ENCODE results near the gene ELOVL7. TPM values are rescaled to one million over a fixed set of nuclear protein-coding genes. Genes with fewer than 3 reads are reported as not detected.

ELOVL7 gene
- total RNA-seq, 1 experiment from 2014 or later = 1.2 TPM

GRCh38 chr5:60788863-60789513 is 55.1 kb downstream of the ELOVL7 start:
- Histone ChIP-seq H2AFZ (ENCODE audit: low read length) (no peak overlapping the region), H3K4me2 (ENCODE audit: low read length) (no peak overlapping the region)

DNA sequence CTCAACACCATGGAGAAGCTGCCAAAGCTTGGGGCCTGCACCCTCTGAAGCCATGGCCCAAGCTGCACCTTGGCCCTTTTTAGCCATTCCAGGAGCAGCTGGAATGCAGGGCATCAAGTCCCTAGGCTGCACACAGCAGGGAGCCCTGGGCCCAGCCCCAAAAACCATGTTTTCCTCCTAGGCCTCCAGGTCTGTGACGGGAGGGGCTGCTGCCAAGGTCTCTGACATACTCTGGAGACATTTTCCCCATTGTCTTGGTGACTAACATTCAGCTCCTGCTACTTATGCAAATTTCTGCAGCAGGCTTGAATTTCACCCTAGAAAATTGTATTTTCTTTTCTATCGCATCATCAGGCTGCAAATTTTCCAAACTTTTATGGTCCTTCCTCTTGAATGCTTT is 64.6 kb downstream of the ELOVL7 start:
- Histone ChIP-seq H3K9ac (ENCODE audit: low read length) (no peak overlapping the region), H4K20me1 (ENCODE audit: low read length) (no peaks in the 10 kb centered on the region), H3K36me3 (ENCODE audit: low read depth, low read length) (no peaks in the 10 kb centered on the region), H3K9me2 (replicated peaks; ENCODE audit: low read length) (no peaks in the 10 kb centered on the region), H3K9me3 (ENCODE audit: low read length) (no peaks in the 10 kb centered on the region), H3K27ac (ENCODE audit: low read length) (no peak overlapping the region), H3K4me1 (ENCODE audit: insufficient read depth, low read length) (no peaks in the 10 kb centered on the region; the same call in 1 of the 2 replicates), H2AFZ (ENCODE audit: low read length) (no peak overlapping the region), H3K4me2 (ENCODE audit: low read length) (no peak overlapping the region), H3K4me3 (ENCODE audit: low read length) (no peak overlapping the region), H3F3A (ENCODE audit: low read length, unreplicated experiment) (no peaks in the 10 kb centered on the region), H3K79me2 (ENCODE audit: low read length) (no peaks in the 10 kb centered on the region), H3K27me3 (ENCODE audit: low read length) (no peaks in the 10 kb centered on the region)
- DNase-seq (peak; percentile 8), ATAC-seq (no peak; the same call in 1 of the 2 replicates)
- CTCF ChIA-PET = no interaction called here
- POLR2A ChIA-PET (ENCODE audit: unreplicated experiment) = no interaction called here
- TF ChIP-seq EZH2 (IDR thresholded peaks at IDR 0.05; ENCODE audit: low read length, unreplicated experiment) (no peak), EZH2phosphoT487 (IDR thresholded peaks at IDR 0.05; ENCODE audit: borderline replicate concordance, low read length) (no peak)
- TF ChIP-seq, protein P1, sequence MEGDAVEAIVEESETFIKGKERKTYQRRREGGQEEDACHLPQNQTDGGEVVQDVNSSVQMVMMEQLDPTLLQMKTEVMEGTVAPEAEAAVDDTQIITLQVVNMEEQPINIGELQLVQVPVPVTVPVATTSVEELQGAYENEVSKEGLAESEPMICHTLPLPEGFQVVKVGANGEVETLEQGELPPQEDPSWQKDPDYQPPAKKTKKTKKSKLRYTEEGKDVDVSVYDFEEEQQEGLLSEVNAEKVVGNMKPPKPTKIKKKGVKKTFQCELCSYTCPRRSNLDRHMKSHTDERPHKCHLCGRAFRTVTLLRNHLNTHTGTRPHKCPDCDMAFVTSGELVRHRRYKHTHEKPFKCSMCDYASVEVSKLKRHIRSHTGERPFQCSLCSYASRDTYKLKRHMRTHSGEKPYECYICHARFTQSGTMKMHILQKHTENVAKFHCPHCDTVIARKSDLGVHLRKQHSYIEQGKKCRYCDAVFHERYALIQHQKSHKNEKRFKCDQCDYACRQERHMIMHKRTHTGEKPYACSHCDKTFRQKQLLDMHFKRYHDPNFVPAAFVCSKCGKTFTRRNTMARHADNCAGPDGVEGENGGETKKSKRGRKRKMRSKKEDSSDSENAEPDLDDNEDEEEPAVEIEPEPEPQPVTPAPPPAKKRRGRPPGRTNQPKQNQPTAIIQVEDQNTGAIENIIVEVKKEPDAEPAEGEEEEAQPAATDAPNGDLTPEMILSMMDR (conservative IDR thresholded peaks at IDR 0.05; ENCODE audit: low read depth, low read length) = no peak
- intact Hi-C loops (cut with micrococcal nuclease) = no loop called here
- no TSS peak for BruUV-seq (replicated peaks)

More at GRCh38 chr5:60788863-60789513, 55.1 kb downstream of the ELOVL7 start:
- no peak overlapping the region for H3K27ac ChIP-seq (ENCODE audit: low read length)
- intact Hi-C loops (cut with micrococcal nuclease) = no loop called here
- no TSS peak for BruUV-seq (replicated peaks)
- no peaks in the 10 kb centered on the region for H3K36me3 ChIP-seq (ENCODE audit: low read depth, low read length)
- DNase-seq (no peak), ATAC-seq (no peak)
- H4K20me1 ChIP-seq (ENCODE audit: low read length) = no peaks in the 10 kb centered on the region
- H3K79me2 ChIP-seq (ENCODE audit: low read length) = no peaks in the 10 kb centered on the region
- no peaks in the 10 kb centered on the region for H3F3A ChIP-seq (ENCODE audit: low read length, unreplicated experiment)
- no peaks in the 10 kb centered on the region for H3K4me1 ChIP-seq (ENCODE audit: insufficient read depth, low read length)
- no peaks in the 10 kb centered on the region for H3K27me3 ChIP-seq (ENCODE audit: low read length)
- no peak overlapping the region for H3K9ac ChIP-seq (ENCODE audit: low read length)
- TF ChIP-seq, protein P1 (conservative IDR thresholded peaks at IDR 0.05; ENCODE audit: low read depth, low read length) = no peak
- TF ChIP-seq EZH2 (IDR thresholded peaks at IDR 0.05; ENCODE audit: low read length, unreplicated experiment) (no peak), EZH2phosphoT487 (IDR thresholded peaks at IDR 0.05; ENCODE audit: borderline replicate concordance, low read length) (no peak)
- H3K9me2 ChIP-seq (replicated peaks; ENCODE audit: low read length) = no peaks in the 10 kb centered on the region
- ChIA-PET CTCF (no interaction called here), POLR2A (ENCODE audit: unreplicated experiment) (no interaction called here)
- no peaks in the 10 kb centered on the region for H3K9me3 ChIP-seq (ENCODE audit: low read length)
- no peak overlapping the region for H3K4me3 ChIP-seq (ENCODE audit: low read length)

DNA sequence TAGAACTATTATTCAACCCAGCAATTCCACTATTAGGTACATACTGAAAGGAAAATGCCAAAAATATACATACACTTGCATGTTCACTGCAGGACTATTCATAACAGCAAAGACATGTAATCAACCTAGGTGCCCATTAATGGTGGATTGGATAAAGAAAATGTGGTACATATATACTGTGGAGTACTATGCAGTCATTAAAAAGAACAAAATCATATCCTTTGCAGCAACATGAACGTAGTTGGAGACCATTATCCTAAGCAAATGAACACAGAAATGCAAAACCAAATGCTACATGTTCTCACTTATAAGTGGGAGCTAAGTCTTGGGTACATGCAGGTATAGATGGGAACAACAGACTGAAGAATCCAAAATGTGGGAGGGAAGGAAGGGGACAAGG is 67.7 kb downstream of the ELOVL7 start:
- no peak overlapping the region for H3K9ac ChIP-seq (ENCODE audit: low read length)
- no peaks in the 10 kb centered on the region for H3K36me3 ChIP-seq (ENCODE audit: low read depth, low read length)
- no peaks in the 10 kb centered on the region for H4K20me1 ChIP-seq (ENCODE audit: low read length)
- intact Hi-C loops (cut with micrococcal nuclease) = no loop called here
- TF ChIP-seq EZH2phosphoT487 (IDR thresholded peaks at IDR 0.05; ENCODE audit: borderline replicate concordance, low read length) (no peak), EZH2 (IDR thresholded peaks at IDR 0.05; ENCODE audit: low read length, unreplicated experiment) (no peak)
- TF ChIP-seq, protein P1 (conservative IDR thresholded peaks at IDR 0.05; ENCODE audit: low read depth, low read length) = no peak
- no peak for ATAC-seq
- no peaks in the 10 kb centered on the region for H3K9me2 ChIP-seq (replicated peaks; ENCODE audit: low read length)
- ChIA-PET POLR2A (ENCODE audit: unreplicated experiment) (no interaction called here), CTCF (no interaction called here)
- no peak overlapping the region for H3K4me2 ChIP-seq (ENCODE audit: low read length)
- H2AFZ ChIP-seq (ENCODE audit: low read length) = no peak overlapping the region
- H3K79me2 ChIP-seq (ENCODE audit: low read length) = no peaks in the 10 kb centered on the region
- H3K4me3 ChIP-seq (ENCODE audit: low read length) = no peak overlapping the region
- no peaks in the 10 kb centered on the region for H3K27me3 ChIP-seq (ENCODE audit: low read length)
- H3F3A ChIP-seq (ENCODE audit: low read length, unreplicated experiment) = no peaks in the 10 kb centered on the region
- no TSS peak for BruUV-seq (replicated peaks)
- no peaks in the 10 kb centered on the region; the same call in 1 of the 2 replicates for H3K4me1 ChIP-seq (ENCODE audit: insufficient read depth, low read length)
- no peaks in the 10 kb centered on the region for H3K9me3 ChIP-seq (ENCODE audit: low read length)
- no peak for DNase-seq
- H3K27ac ChIP-seq (ENCODE audit: low read length) = no peak overlapping the region

All from PC-3 (cell line).